Naive B cell (primary cell): ENCODE data around the gene CAMK2B. TPM values are rescaled to one million over a fixed set of nuclear protein-coding genes. Genes with fewer than 3 reads are reported as not detected.

Experiments
- ATAC-seq, 2 donors: fragments of 150-1000 bp; cut with Tn5 transposase; 2 replicates each; pipeline ENCODE4 v1.10.0; 2021; ENCODE audit warnings: low read depth in 2 of 2, mild to moderate bottlenecking in 2 of 2, moderate library complexity in 2 of 2
- DNase-seq: peaks from one replicate; pipeline ENCODE4 v3.0.0; 2022
- H3K27ac Mint-ChIP-seq, 6 donors: one replicate each; pipeline ENCODE4 v1.8.0; 2020 to 2022; ENCODE audit warnings: mild to moderate bottlenecking in 6 of 6, mixed read lengths in 6 of 6, moderate library complexity in 5 of 6, inconsistent platforms in 2 of 6
- H3K27me3 Mint-ChIP-seq, 3 donors: one replicate each; pipeline ENCODE4 v1.8.0; 2021 to 2022; ENCODE audit warnings: mixed read lengths in 3 of 3, mild to moderate bottlenecking in 1 of 3
- H3K36me3 Mint-ChIP-seq, 2 donors: one replicate each; pipeline ENCODE4 v1.8.0; 2020 to 2022; ENCODE audit warnings: mixed read lengths in 2 of 2, inconsistent platforms in 1 of 2, mild to moderate bottlenecking in 1 of 2
- H3K4me1 Mint-ChIP-seq, 3 donors: one replicate each; pipeline ENCODE4 v1.8.0; 2020 to 2022; ENCODE audit warnings: mixed read lengths in 3 of 3, inconsistent platforms in 1 of 3, mild to moderate bottlenecking in 1 of 3, moderate library complexity in 1 of 3
- H3K4me3 Mint-ChIP-seq, 8 donors: one replicate each; pipeline ENCODE4 v1.8.0; 2020 to 2022; ENCODE audit warnings: mild to moderate bottlenecking in 8 of 8, mixed read lengths in 8 of 8, moderate library complexity in 8 of 8, inconsistent platforms in 2 of 8
- H3K9me3 Mint-ChIP-seq, 7 donors: one replicate each; pipeline ENCODE4 v1.8.0; 2020 to 2022; ENCODE audit warnings: mixed read lengths in 7 of 7, mild to moderate bottlenecking in 5 of 7, inconsistent platforms in 2 of 7, moderate library complexity in 1 of 7
- polyA plus RNA-seq, 6 donors: library from polyadenylated mRNA; unstranded; fragments of 300-500 nt; fragmentation: Illumina TruSeq; gene quantifications; one replicate each; pipeline ENCODE4 v1.2.3, GENCODE V29; 2021; ENCODE audit warnings: low read depth in 6 of 6

CAMK2B gene
- polyA plus RNA-seq, 6 donors from 2014 or later, result not detected

GRCh38 chr7:44218418-44219201 lies 106.8 kb downstream of the CAMK2B start:
- no peaks in the 10 kb centered on the region for H3K9me3 Mint-ChIP-seq
- peaks cover 10 to 11% (median 10%) of the 10 kb centered on the region in 3 donors for H3K4me1 Mint-ChIP-seq
- peaks cover 0 to 7% (median 2%) of the 10 kb centered on the region in 3 donors for H3K27me3 Mint-ChIP-seq
- DNase-seq (no peak), ATAC-seq (no peak)
- no peak overlapping the region for H3K4me3 Mint-ChIP-seq
- H3K36me3 Mint-ChIP-seq, result no peaks in the 10 kb centered on the region
- no peak overlapping the region for H3K27ac Mint-ChIP-seq

GRCh38 chr7:44217852-44218402 lies 107.5 kb downstream of the CAMK2B start:
- H3K27me3 Mint-ChIP-seq, result peaks cover 0 to 4% (median 0%) of the 10 kb centered on the region in 3 donors
- no peaks in the 10 kb centered on the region for H3K9me3 Mint-ChIP-seq
- ATAC-seq (no peak), DNase-seq (no peak)
- H3K4me3 Mint-ChIP-seq, result no peak overlapping the region
- peaks cover 10 to 12% (median 11%) of the 10 kb centered on the region in 3 donors for H3K4me1 Mint-ChIP-seq
- no peaks in the 10 kb centered on the region for H3K36me3 Mint-ChIP-seq
- no peak overlapping the region for H3K27ac Mint-ChIP-seq

DNA sequence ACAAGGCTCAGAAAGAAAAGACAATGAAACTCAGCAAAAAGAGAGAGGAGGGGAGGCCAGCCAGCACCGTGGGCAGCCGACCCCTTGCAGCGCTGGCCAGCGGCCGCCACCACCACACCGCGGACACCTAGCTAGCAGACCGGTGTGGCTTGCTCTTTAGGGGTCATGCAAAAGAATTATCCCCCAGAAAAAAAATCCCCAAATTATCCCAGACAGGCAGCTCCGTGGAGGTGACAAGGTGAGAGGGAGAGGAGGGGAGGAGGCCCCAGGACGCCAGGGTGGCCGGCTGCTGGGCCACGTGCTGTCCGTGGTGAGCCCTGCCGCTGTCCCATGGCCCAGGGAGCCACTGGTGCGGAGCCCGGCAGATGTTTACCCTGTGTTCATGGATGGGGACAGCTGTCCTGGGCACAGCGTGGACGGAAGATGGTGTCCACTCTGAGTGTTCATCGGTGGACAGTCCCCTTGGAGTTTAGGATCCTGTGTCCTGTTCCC lies 108.1 kb downstream of the CAMK2B start:
- DNase-seq (no peak), ATAC-seq (no peak)
- Mint-ChIP-seq H3K27ac (no peak overlapping the region), H3K4me3 (no peak overlapping the region), H3K36me3 (peaks cover 0 to under 1% of the 10 kb centered on the region in 2 donors), H3K4me1 (peaks cover 10 to 12% (median 11%) of the 10 kb centered on the region in 3 donors), H3K27me3 (no peaks in the 10 kb centered on the region), H3K9me3 (no peaks in the 10 kb centered on the region)

GRCh38 chr7:44216521-44217222 lies 108.7 kb downstream of the CAMK2B start:
- peak overlapping the region in 1 of 6 donors; percentile 56 for H3K27ac Mint-ChIP-seq
- H3K4me3 Mint-ChIP-seq, result no peak overlapping the region
- no peak for ATAC-seq
- H3K4me1 Mint-ChIP-seq, result peaks cover 10 to 12% (median 11%) of the 10 kb centered on the region in 3 donors
- no peak for DNase-seq
- no peaks in the 10 kb centered on the region for H3K9me3 Mint-ChIP-seq
- no peaks in the 10 kb centered on the region for H3K27me3 Mint-ChIP-seq
- peaks cover 0 to 6% of the 10 kb centered on the region in 2 donors for H3K36me3 Mint-ChIP-seq

DNA sequence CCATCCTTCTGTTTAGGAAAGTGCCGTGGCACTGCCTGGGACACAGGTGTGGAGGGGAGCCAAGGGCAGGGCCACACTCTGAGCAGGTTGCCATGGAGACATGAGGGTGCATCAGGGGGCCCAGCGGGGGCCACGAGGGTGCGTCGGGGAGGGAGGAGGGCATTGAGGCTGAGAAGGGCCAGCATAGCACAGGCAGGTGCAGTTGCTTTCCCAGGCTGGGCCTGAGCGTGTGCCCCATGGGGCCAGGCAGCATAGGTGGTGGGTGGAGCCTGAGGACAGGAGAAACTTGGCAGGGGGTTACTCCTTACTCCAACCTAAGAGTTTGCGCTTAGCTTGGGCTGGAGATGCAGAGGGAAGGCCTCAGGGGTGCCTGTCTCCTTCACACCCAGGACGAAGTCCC lies 109.4 kb downstream of the CAMK2B start:
- Mint-ChIP-seq H3K4me1 (peaks cover 10 to 12% (median 11%) of the 10 kb centered on the region in 3 donors), H3K36me3 (peaks cover 0 to 12% of the 10 kb centered on the region in 2 donors), H3K27me3 (no peaks in the 10 kb centered on the region), H3K27ac (peak overlapping the region in 1 of 6 donors; percentile 16), H3K4me3 (no peak overlapping the region), H3K9me3 (no peaks in the 10 kb centered on the region)
- DNase-seq, result no peak
- no peak for ATAC-seq

DNA sequence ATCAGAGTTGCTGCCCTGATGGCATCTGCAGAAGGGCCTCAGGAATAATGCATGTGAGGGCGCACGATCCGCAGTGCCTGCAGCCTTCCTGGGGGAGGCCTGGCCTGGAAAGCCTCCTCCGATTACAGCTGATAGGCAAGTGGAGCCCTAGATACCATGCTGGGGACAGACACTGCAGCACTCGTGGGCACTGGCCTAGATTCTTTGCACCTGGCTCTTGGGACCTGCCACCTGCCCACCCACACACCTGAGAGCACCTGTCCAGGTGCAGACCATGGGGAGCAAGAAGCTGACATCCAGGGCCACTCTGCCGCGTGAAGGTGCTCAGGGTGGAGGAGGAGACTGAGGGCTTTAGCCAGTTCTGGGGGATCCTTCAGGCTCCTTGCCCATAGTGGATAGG lies 109.9 kb downstream of the CAMK2B start:
- no peaks in the 10 kb centered on the region for H3K9me3 Mint-ChIP-seq
- peaks cover 10 to 12% (median 11%) of the 10 kb centered on the region in 3 donors for H3K4me1 Mint-ChIP-seq
- no peaks in the 10 kb centered on the region for H3K27me3 Mint-ChIP-seq
- H3K36me3 Mint-ChIP-seq, result peaks cover 0 to 12% of the 10 kb centered on the region in 2 donors
- no peak for DNase-seq
- no peak overlapping the region for H3K4me3 Mint-ChIP-seq
- no peak for ATAC-seq
- peak overlapping the region in 1 of 6 donors; percentile 19 for H3K27ac Mint-ChIP-seq

DNA sequence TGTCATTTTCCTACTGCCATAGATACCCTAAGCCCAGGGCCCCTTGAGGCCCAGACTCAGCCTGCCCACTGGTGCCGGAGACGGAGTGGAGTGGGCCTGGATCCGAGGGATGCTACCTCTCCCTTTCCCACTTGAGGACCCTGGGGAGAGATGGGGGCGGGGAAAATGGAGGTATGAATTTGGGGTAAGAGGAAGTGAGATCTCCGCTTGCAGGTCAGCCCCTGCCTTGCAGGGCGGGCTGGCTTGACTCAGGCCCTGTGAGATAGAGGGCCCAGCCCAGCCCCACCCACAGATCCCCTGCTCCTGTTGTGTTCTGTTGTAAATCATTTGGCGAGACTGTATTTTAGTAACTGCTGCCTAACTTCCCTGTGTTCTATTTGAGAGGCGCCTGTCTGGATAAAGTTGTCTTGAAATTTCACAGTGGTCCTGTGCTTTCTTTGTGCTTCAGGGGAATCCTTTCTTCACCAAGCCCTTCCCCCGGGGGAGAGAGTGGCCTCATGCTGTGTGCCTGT lies 111.5 kb downstream of the CAMK2B start:
- DNase-seq (no peak), ATAC-seq (no peak)
- Mint-ChIP-seq H3K27ac (peak overlapping the region; percentile 57 to 88 (median 67)), H3K9me3 (no peaks in the 10 kb centered on the region), H3K4me1 (peaks cover 10 to 12% (median 11%) of the 10 kb centered on the region in 3 donors), H3K27me3 (no peaks in the 10 kb centered on the region), H3K36me3 (peaks cover 7 to 19% of the 10 kb centered on the region in 2 donors), H3K4me3 (no peak overlapping the region)

- peak overlapping the region in 2 of 6 donors; percentile 50 to 57 for H3K27ac Mint-ChIP-seq
- peaks cover 10 to 12% (median 11%) of the 10 kb centered on the region in 3 donors for H3K4me1 Mint-ChIP-seq
- no peaks in the 10 kb centered on the region for H3K27me3 Mint-ChIP-seq
- peaks cover 11 to 25% of the 10 kb centered on the region in 2 donors for H3K36me3 Mint-ChIP-seq
- H3K9me3 Mint-ChIP-seq, result no peaks in the 10 kb centered on the region
- no peak for ATAC-seq
- H3K4me3 Mint-ChIP-seq, result no peak overlapping the region
- no peak for DNase-seq
Measured at GRCh38 chr7:44213206-44213876, 112.1 kb downstream of the CAMK2B start.

GRCh38 chr7:44212581-44213184 lies 112.7 kb downstream of the CAMK2B start:
- Mint-ChIP-seq H3K4me3 (no peak overlapping the region), H3K9me3 (no peaks in the 10 kb centered on the region), H3K27ac (peak overlapping the region in 2 of 6 donors; percentile 21 to 28), H3K36me3 (peaks cover 11 to 26% of the 10 kb centered on the region in 2 donors), H3K27me3 (no peaks in the 10 kb centered on the region), H3K4me1 (peaks cover 10 to 12% (median 11%) of the 10 kb centered on the region in 3 donors)
- no peak for DNase-seq
- ATAC-seq, result no peak

GRCh38 chr7:44212018-44212417 lies 113.4 kb downstream of the CAMK2B start:
- H3K4me3 Mint-ChIP-seq, result no peak overlapping the region
- H3K4me1 Mint-ChIP-seq, result peaks cover 10 to 12% (median 11%) of the 10 kb centered on the region in 3 donors
- H3K27me3 Mint-ChIP-seq, result no peaks in the 10 kb centered on the region
- ATAC-seq (no peak), DNase-seq (no peak)
- H3K27ac Mint-ChIP-seq, result peak overlapping the region in 3 of 6 donors; percentile 24 to 78 (median 28)
- H3K36me3 Mint-ChIP-seq, result peaks cover 11 to 26% of the 10 kb centered on the region in 2 donors
- H3K9me3 Mint-ChIP-seq, result no peaks in the 10 kb centered on the region

- Mint-ChIP-seq H3K27ac (peak overlapping the region in 1 of 6 donors; percentile 49), H3K4me3 (no peak overlapping the region), H3K9me3 (no peaks in the 10 kb centered on the region), H3K36me3 (peaks cover 11 to 33% of the 10 kb centered on the region in 2 donors), H3K4me1 (peaks cover 10 to 12% (median 11%) of the 10 kb centered on the region in 3 donors), H3K27me3 (no peaks in the 10 kb centered on the region)
- no peak for DNase-seq
- no peak for ATAC-seq
Measured at GRCh38 chr7:44211126-44211675, 114.2 kb downstream of the CAMK2B start.

DNA sequence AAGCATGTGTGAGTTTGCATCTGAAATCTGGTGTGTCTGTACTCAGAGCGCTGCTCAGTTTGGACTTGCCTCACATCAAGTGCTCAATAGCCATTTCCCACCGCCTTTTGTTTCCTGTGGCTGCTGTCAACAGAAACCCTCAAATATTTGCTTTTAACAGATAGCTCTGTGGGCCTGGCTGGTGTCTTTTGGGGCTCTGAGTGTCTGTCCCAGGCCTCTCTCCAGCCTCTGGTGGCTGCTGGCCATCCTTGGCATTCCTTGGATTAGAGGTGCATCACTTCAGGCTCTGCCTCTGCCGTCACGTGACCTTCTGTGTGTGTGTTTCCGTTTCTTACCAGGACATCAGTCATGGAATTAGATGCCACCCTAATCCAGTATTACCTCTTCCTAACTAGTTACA lies 115.3 kb downstream of the CAMK2B start:
- Mint-ChIP-seq H3K4me1 (peaks cover 10 to 14% (median 12%) of the 10 kb centered on the region in 3 donors), H3K27ac (peak overlapping the region in 1 of 6 donors; percentile 71), H3K36me3 (peaks cover 15 to 39% of the 10 kb centered on the region in 2 donors), H3K27me3 (no peaks in the 10 kb centered on the region), H3K4me3 (no peak overlapping the region), H3K9me3 (no peaks in the 10 kb centered on the region)
- DNase-seq (no peak), ATAC-seq (no peak)
